A673 (cell line): ENCODE measurements around the gene EGFR. TPM values are rescaled to one million over a fixed set of nuclear protein-coding genes. Genes with fewer than 3 reads are reported as not detected.
A peak's percentile ranks its signal among the peaks of the same experiment; 100 is the strongest.

Experiments
- Bru-seq: library from RNA; stranded (reverse); fragments of 400-500 nt; gene quantifications from one replicate; lab custom pipeline; 2021; lab: Mats Ljungman, UMichigan
- BruChase-seq, 2 experiments: library from RNA; stranded (reverse); fragments of 400-500 nt; gene quantifications; one replicate each; lab custom pipeline; 2021; lab: Mats Ljungman, UMichigan
- BruUV-seq: library from RNA; stranded (reverse); fragments of 400-500 nt; replicated peaks from 2 replicates; lab custom pipeline; 2021; lab: Mats Ljungman, UMichigan
- CTCF ChIA-PET: fragments of 300-600 bp; sonication (Branson Sonifier 250); formaldehyde crosslinking; loops from one replicate; lab custom pipeline; 2022; ENCODE audit warnings: antibody characterized with exemption; lab: Charles Lee
- POLR2A ChIA-PET: fragments of 300-600 bp; sonication (Branson Sonifier 250); formaldehyde crosslinking; loops from one replicate; lab custom pipeline; 2022; ENCODE audit warnings: antibody characterized with exemption; ENCODE audit not compliant: low non-redundant PET; lab: Charles Lee
- DNase-seq: peaks from one replicate; pipeline ENCODE4 v3.0.0-alpha.2; 2015; ENCODE audit warnings: low spot score
- H3K27ac ChIP-seq: fragments of 200-600 bp; sonication (generic); 2 replicates; pipeline ENCODE4 v1.5.1; 2016; ENCODE audit warnings: mixed run types, low read depth, mild to moderate bottlenecking, mixed read lengths, antibody characterized with exemption, low read length; ENCODE audit not compliant: poor library complexity, severe bottlenecking
- H3K27me3 ChIP-seq: fragments of 200-600 bp; sonication (generic); replicated peaks from 2 replicates; pipeline ENCODE4 v1.6.1; 2017; ENCODE audit warnings: mixed run types, low read depth, mild to moderate bottlenecking, mixed read lengths, antibody characterized with exemption, low read length; ENCODE audit not compliant: insufficient read depth, poor library complexity
- H3K36me3 ChIP-seq: fragments of 200-600 bp; sonication (generic); 2 replicates; pipeline ENCODE4 v1.6.1; 2016; ENCODE audit warnings: mixed run types, mild to moderate bottlenecking, mixed read lengths, antibody characterized with exemption, low read length; ENCODE audit not compliant: insufficient read depth, poor library complexity, severe bottlenecking
- H3K4me1 ChIP-seq: fragments of 200-600 bp; sonication (generic); 2 replicates; pipeline ENCODE4 v1.6.1; 2017; ENCODE audit warnings: mixed run types, mild to moderate bottlenecking, mixed read lengths, antibody characterized with exemption, low read length; ENCODE audit not compliant: insufficient read depth, poor library complexity, severe bottlenecking
- H3K4me3 ChIP-seq: fragments of 200-600 bp; sonication (generic); 2 replicates; pipeline ENCODE4 v1.5.1; 2016; ENCODE audit warnings: low read depth, mixed run types, mild to moderate bottlenecking, mixed read lengths, low read length; ENCODE audit not compliant: poor library complexity, severe bottlenecking
- H3K9me3 ChIP-seq: fragments of 200-600 bp; sonication (generic); 2 replicates; pipeline ENCODE4 v1.6.1; 2016; ENCODE audit warnings: mixed run types, low read depth, mild to moderate bottlenecking, mixed read lengths, antibody characterized with exemption, low read length; ENCODE audit not compliant: poor library complexity, severe bottlenecking
- CTCF ChIP-seq: fragments of 300-800, 200-600 bp; sonication (generic); conservative IDR thresholded peaks from 2 replicates; pipeline ENCODE4 v1.5.1; 2017; ENCODE audit warnings: low read depth, mild to moderate bottlenecking, antibody characterized with exemption, low read length, moderate library complexity, mixed read lengths
- EZH2 ChIP-seq: fragments of 200-600 bp; sonication (generic); IDR thresholded peaks from 2 replicates; pipeline ENCODE4 v1.6.1; 2017; ENCODE audit warnings: borderline replicate concordance, low read depth, mild to moderate bottlenecking, mixed read lengths, antibody characterized with exemption, low read length; ENCODE audit not compliant: poor library complexity, severe bottlenecking
- intact Hi-C: fragments of 100-400 bp; cut with micrococcal nuclease; formaldehyde crosslinking; loops from one replicate; pipeline ENCODE4 v1.10.0; 2022; ENCODE audit not compliant: unreplicated experiment
- long read RNA-seq: library from polyadenylated mRNA; stranded (forward); transcript quantifications from one replicate; pipeline ENCODE4 v2.0.0, GENCODE V29; 2022
- total RNA-seq: library from RNA; stranded (reverse); gene quantifications from 2 replicates; pipeline ENCODE4 v1.2.3, GENCODE V29; 2021

The EGFR gene
- total RNA-seq (0.59 and 0.84 TPM in 2 replicates), Bru-seq, nascent RNA (percentile 24 among the genes with signal in this experiment), BruChase-seq, experiment 1, labeled RNA remaining after a 2-hour chase (percentile 24 among the genes with signal in this experiment), BruChase-seq, experiment 2, labeled RNA remaining after a 6-hour chase (percentile 21 among the genes with signal in this experiment)
- long read RNA-seq, partial matches to known transcripts, result 0 of 1 reads
- long read RNA-seq, other reads (novel, unspliced or antisense), result 1 of 1 reads

GRCh38 chr7:55018361-55019190 is at the start of gene EGFR:
EGFR (plus strand) TSS chr7:55019017; CDS start chr7:55019278, 261 bp downstream.
- peak; percentile 70 for TF ChIP-seq EZH2
- TF ChIP-seq CTCF, result no peak

GRCh38 chr7:54969208-54969967 is 49.4 kb upstream of the EGFR start:
- intact Hi-C loops, result no loop called here
- CTCF ChIA-PET, result no interaction called here
- no TSS peak for BruUV-seq

More at GRCh38 chr7:55018361-55019190, at the start of gene EGFR:
- ChIA-PET CTCF (no interaction called here), POLR2A (no interaction called here)
- Histone ChIP-seq H3K4me1 (peaks cover 5% of the 10 kb centered on the region), H3K9me3 (no peaks in the 10 kb centered on the region), H3K4me3 (peak within 1 kb of the TSS; percentile 40), H3K27me3 (peaks cover 93% of the 10 kb centered on the region), H3K36me3 (no peaks in the 10 kb centered on the region), H3K27ac (no peak within 1 kb of the TSS)
- DNase-seq, result peak; percentile 21
- BruUV-seq, result no TSS peak
- intact Hi-C loops, result loop anchor here (10.0 kb wide), 1 partner anchor 236 kb away; no protein-coding TSS in a partner anchor

More at GRCh38 chr7:54969208-54969967, 49.4 kb upstream of the EGFR start:
- TF ChIP-seq CTCF, result no peak
- TF ChIP-seq EZH2, result no peak
- no peaks in the 10 kb centered on the region for H3K36me3 ChIP-seq
- no peak for DNase-seq
- no peaks in the 10 kb centered on the region for H3K9me3 ChIP-seq
- H3K27ac ChIP-seq, result no peak overlapping the region
- no peaks in the 10 kb centered on the region for H3K4me1 ChIP-seq
- H3K27me3 ChIP-seq, result no peaks in the 10 kb centered on the region
- H3K4me3 ChIP-seq, result no peak overlapping the region
- POLR2A ChIA-PET, result no interaction called here
